PC-9 (cell line): ENCODE results near the gene SLC38A6.

Source experiments
- CTCF ChIP-seq: fragments of 200-600 bp; sonication (generic); conservative IDR thresholded peaks from 2 replicates; pipeline ENCODE4 v1.6.1; 2017; ENCODE audit warnings: mixed run types, antibody characterized with exemption, mild to moderate bottlenecking, moderate library complexity
- EZH2 ChIP-seq: fragments of 200-600 bp; sonication (generic); IDR thresholded peaks from 2 replicates; pipeline ENCODE4 v1.8.0; 2017; ENCODE audit warnings: antibody characterized with exemption, low read depth

GRCh38 chr14:61098721-61099120 is 117.7 kb downstream of the SLC38A6 start:
- TF ChIP-seq CTCF, result no peak
- no peak for TF ChIP-seq EZH2
